Stimulated activated CD4-positive, alpha-beta T cell treated with anti-CD3 and anti-CD28 coated beads, Interleukin-2, amount 100 ng/mL, for 4 hours (primary cell): Measurements from ENCODE around the gene OR2T1.
"Not testable (repeated sequence)": the region's sequence is repeated elsewhere in the genome, so short reads cannot be mapped to it uniquely, and the experiment has no call there.

Source experiments
- DNase-seq: peaks from one replicate; pipeline ENCODE4 v3.0.0-alpha.2; 2020; ENCODE audit warnings: low read depth

Gene OR2T1

GRCh38 chr1:248436303-248436702 is 33.5 kb downstream of the OR2T1 start:
- not testable (repeated sequence) for DNase-seq

- DNase-seq: not testable (repeated sequence)
These were observed 35.8 kb downstream of the OR2T1 start for GRCh38 chr1:248438668-248439067.

- DNase-seq: not testable (repeated sequence)
These were observed 36.4 kb downstream of the OR2T1 start for GRCh38 chr1:248439283-248439682.

GRCh38 chr1:248442500-248443277 is 39.8 kb downstream of the OR2T1 start:
- DNase-seq: not testable (repeated sequence)

GRCh38 chr1:248444603-248445002 is 41.8 kb downstream of the OR2T1 start:
- DNase-seq: not testable (repeated sequence)

GRCh38 chr1:248445399-248445798 is 42.6 kb downstream of the OR2T1 start, which contains the start of gene OR2T2:
Gene OR2T2, plus strand, starts transcription at chr1:248445637. Its CDS starts 7,161 bp downstream, at chr1:248452798.
- DNase-seq: not testable (repeated sequence)

- not testable (repeated sequence) for DNase-seq
These were observed 45.7 kb downstream of the OR2T1 start for GRCh38 chr1:248448409-248449074.

GRCh38 chr1:248449821-248450465 is 47.1 kb downstream of the OR2T1 start:
- not testable (repeated sequence) for DNase-seq

GRCh38 chr1:248450466-248451145 is 47.8 kb downstream of the OR2T1 start:
- not testable (repeated sequence) for DNase-seq

GRCh38 chr1:248453619-248454018 is 50.8 kb downstream of the OR2T1 start:
- DNase-seq: not testable (repeated sequence)

- not testable (repeated sequence) for DNase-seq
These were observed 52.2 kb downstream of the OR2T1 start for GRCh38 chr1:248455045-248455444.

GRCh38 chr1:248456635-248457034 is 53.8 kb downstream of the OR2T1 start:
- DNase-seq: not testable (repeated sequence)
